NCI-H1436 (cell line): Measurements from ENCODE around the gene SHANK2.

Source experiments
- DNase-seq: peaks from one replicate; lab custom pipeline; 2025; lab: John Stamatoyannopoulos, UW

The SHANK2 gene

GRCh38 chr11:71269603-71270511 is 17.5 kb upstream of the SHANK2 start:
- no peak for DNase-seq

GRCh38 chr11:71268706-71269321 is 16.4 kb upstream of the SHANK2 start:
- DNase-seq = no peak

GRCh38 chr11:71267807-71268421 is 15.5 kb upstream of the SHANK2 start:
- no peak for DNase-seq

- no peak for DNase-seq
Measured at GRCh38 chr11:71266114-71266833, 13.9 kb upstream of the SHANK2 start.

- DNase-seq = no peak
Measured at GRCh38 chr11:71265559-71266092, 13.2 kb upstream of the SHANK2 start.

- DNase-seq = no peak
Measured at GRCh38 chr11:71263386-71263785, 11.0 kb upstream of the SHANK2 start.

- DNase-seq = no peak
Measured at GRCh38 chr11:71255800-71256479, 3.6 kb upstream of the SHANK2 start.

- no peak for DNase-seq
Measured at GRCh38 chr11:71255323-71255722, 2.9 kb upstream of the SHANK2 start.

GRCh38 chr11:71253794-71254193 is 1.4 kb upstream of the SHANK2 start:
- no peak for DNase-seq

GRCh38 chr11:71252770-71253730 is 673 bp upstream of the SHANK2 start:
- no peak for DNase-seq

- peak; percentile 63 for DNase-seq
Measured at GRCh38 chr11:71251761-71252268, 562 bp downstream of the SHANK2 start.

- DNase-seq = no peak
Measured at GRCh38 chr11:71251151-71251721, 1.1 kb downstream of the SHANK2 start.

GRCh38 chr11:71250523-71251150 is 1.7 kb downstream of the SHANK2 start:
- no peak for DNase-seq

- no peak for DNase-seq
Measured at GRCh38 chr11:71249301-71249700, 3.1 kb downstream of the SHANK2 start.

- DNase-seq = no peak
Measured at GRCh38 chr11:71248656-71249055, 3.7 kb downstream of the SHANK2 start.

GRCh38 chr11:71248251-71248570 is 4.2 kb downstream of the SHANK2 start:
- no peak for DNase-seq

- DNase-seq = no peak
Measured at GRCh38 chr11:71247551-71248250, 4.7 kb downstream of the SHANK2 start.

- peak; percentile 78 for DNase-seq
Measured at GRCh38 chr11:71246559-71246958, 5.8 kb downstream of the SHANK2 start.
